GM18873 (cell line): Measurements from ENCODE around the gene SLC4A8.
"Not testable (repeated sequence)": the region's sequence is repeated elsewhere in the genome, so short reads cannot be mapped to it uniquely, and the experiment has no call there.

Experiments used
- ATAC-seq: cut with Tn5 transposase; IDR thresholded peaks from one replicate; pipeline ENCODE4 v1.9.1; 2021; ENCODE audit warnings: mild to moderate bottlenecking, moderate library complexity, moderate number of reproducible peaks; ENCODE audit not compliant: unreplicated experiment, low FRiP score

SLC4A8 gene

GRCh38 chr12:51470116-51470515 lies 45.5 kb downstream of the SLC4A8 start:
- no peak for ATAC-seq

GRCh38 chr12:51471111-51471864 lies 46.7 kb downstream of the SLC4A8 start:
- ATAC-seq: no peak

- no peak for ATAC-seq
Observed at GRCh38 chr12:51472984-51473383, 48.4 kb downstream of the SLC4A8 start.

GRCh38 chr12:51473947-51474346 lies 49.3 kb downstream of the SLC4A8 start:
- no peak for ATAC-seq

GRCh38 chr12:51475543-51475942 lies 50.9 kb downstream of the SLC4A8 start:
- no peak for ATAC-seq

GRCh38 chr12:51480978-51481377 lies 56.3 kb downstream of the SLC4A8 start:
- ATAC-seq: no peak

- ATAC-seq: no peak
Observed at GRCh38 chr12:51482929-51483697, 58.5 kb downstream of the SLC4A8 start.

- ATAC-seq: no peak
Observed at GRCh38 chr12:51484119-51484518, 59.5 kb downstream of the SLC4A8 start.

- no peak for ATAC-seq
Observed at GRCh38 chr12:51488281-51488680, 63.6 kb downstream of the SLC4A8 start.

GRCh38 chr12:51493281-51493680 lies 68.7 kb downstream of the SLC4A8 start:
- ATAC-seq: no peak

- ATAC-seq: no peak
Observed at GRCh38 chr12:51496895-51497294, 72.3 kb downstream of the SLC4A8 start.

GRCh38 chr12:51504851-51505250 lies 80.2 kb downstream of the SLC4A8 start:
- no peak for ATAC-seq

- no peak for ATAC-seq
Observed at GRCh38 chr12:51505360-51506105, 80.9 kb downstream of the SLC4A8 start.

GRCh38 chr12:51507178-51507577 lies 82.5 kb downstream of the SLC4A8 start:
- no peak for ATAC-seq

GRCh38 chr12:51508285-51508684 lies 83.7 kb downstream of the SLC4A8 start:
- ATAC-seq: no peak

- ATAC-seq: no peak
Observed at GRCh38 chr12:51511546-51512260, 87.1 kb downstream of the SLC4A8 start.

GRCh38 chr12:51512438-51512837 lies 87.8 kb downstream of the SLC4A8 start:
- ATAC-seq: no peak

- ATAC-seq: not testable (repeated sequence)
Observed at GRCh38 chr12:51515037-51515436, 90.4 kb downstream of the SLC4A8 start.

- ATAC-seq: no peak
Observed at GRCh38 chr12:51517316-51517715, 92.7 kb downstream of the SLC4A8 start.

- no peak for ATAC-seq
Observed at GRCh38 chr12:51517800-51518199, 93.2 kb downstream of the SLC4A8 start.

GRCh38 chr12:51519755-51520154 lies 95.1 kb downstream of the SLC4A8 start:
- no peak for ATAC-seq
